Suprapubic skin (tissue), 4 donors: ENCODE results near the gene RSRC2. TPM values are rescaled to one million over a fixed set of nuclear protein-coding genes. Genes with fewer than 3 reads are reported as not detected.
A peak's percentile ranks its signal among the peaks of the same experiment; 100 is the strongest.
"Not testable (repeated sequence)": the region's sequence is repeated elsewhere in the genome, so short reads cannot be mapped to it uniquely, and the experiment has no call there.

Source experiments
- DNase-seq, 2 donors: peaks; one replicate each; pipeline ENCODE4 v3.0.0-alpha.2; 2019; ENCODE audit warnings: low spot score in 2 of 2
- H3K27ac ChIP-seq: fragments of 200-600 bp; sonication (generic); one replicate; pipeline ENCODE4 v1.5.1; 2019
- H3K27me3 ChIP-seq: fragments of 200-600 bp; sonication (generic); one replicate; pipeline ENCODE4 v1.5.1; 2019
- H3K36me3 ChIP-seq: fragments of 200-600 bp; sonication (generic); one replicate; pipeline ENCODE4 v1.5.1; 2019
- H3K4me1 ChIP-seq: fragments of 200-600 bp; sonication (generic); one replicate; pipeline ENCODE4 v1.5.1; 2019
- H3K4me3 ChIP-seq: fragments of 200-600 bp; sonication (generic); one replicate; pipeline ENCODE4 v1.5.1; 2019; ENCODE audit warnings: mild to moderate bottlenecking
- H3K9me3 ChIP-seq: fragments of 200-600 bp; sonication (generic); one replicate; pipeline ENCODE4 v1.5.1; 2019
- CTCF ChIP-seq, 2 donors: fragments of 200-600 bp in 1 of 2; fragments of 450-650 bp in 1 of 2; sonication (generic) in 1 of 2; IDR thresholded peaks; one replicate each; pipeline ENCODE4 v1.5.1; 2016 to 2019; ENCODE audit warnings: antibody characterized with exemption in 2 of 2, mild to moderate bottlenecking in 1 of 2, moderate library complexity in 1 of 2
- EP300 ChIP-seq: sonication (generic); formaldehyde crosslinking; IDR thresholded peaks from one replicate; pipeline ENCODE4 v1.6.1; 2017; ENCODE audit warnings: antibody characterized with exemption
- POLR2A ChIP-seq, 2 donors: fragments of 450-650 bp; IDR thresholded peaks; one replicate each; pipeline ENCODE4 v1.6.1; 2017; ENCODE audit warnings: antibody characterized with exemption in 2 of 2, mild to moderate bottlenecking in 2 of 2, moderate library complexity in 2 of 2
- POLR2AphosphoS5 ChIP-seq, 3 donors: sonication (generic); formaldehyde crosslinking; IDR thresholded peaks; one replicate each; pipeline ENCODE4 v1.6.1; 2017; ENCODE audit warnings: antibody characterized with exemption in 3 of 3
- WGBS: methylation state at CpG from one replicate; pipeline ENCODE4 v1.1.5; 2018; 5-methylcytosine and 5-hydroxymethylcytosine counted together
- total RNA-seq, 4 donors: library from RNA; depleted of rRNA; stranded (reverse); fragments of >200 nt; gene quantifications; one replicate each; pipeline ENCODE4 v1.1.0, GENCODE V29; 2016

Gene RSRC2
- total RNA-seq, 4 donors from 2014 or later: 46.7 to 155 (median 53.5) TPM

GRCh38 chr12:122471324-122472226, 55.2 kb downstream of the RSRC2 start:
- Histone ChIP-seq H3K27me3 (no peaks in the 10 kb centered on the region), H3K4me1 (peaks cover 9% of the 10 kb centered on the region), H3K36me3 (peaks cover 40% of the 10 kb centered on the region), H3K9me3 (no peaks in the 10 kb centered on the region), H3K4me3 (no peak overlapping the region), H3K27ac (peak overlapping the region; percentile 80)
- DNase-seq: no peak
- 30% methylated on average over 3 of the region's 3 CpGs for WGBS
- no peak for TF ChIP-seq EP300
- peak; percentile 73 to 93 for TF ChIP-seq CTCF (IDR thresholded peaks at IDR 0.05)

GRCh38 chr12:122470576-122470975, 56.2 kb downstream of the RSRC2 start:
- H3K9me3 ChIP-seq, H3K4me3 ChIP-seq, H3K4me1 ChIP-seq, H3K27me3 ChIP-seq: not testable (repeated sequence)
- Histone ChIP-seq H3K27ac (peak overlapping the region; percentile 80), H3K36me3 (peaks cover 30% of the 10 kb centered on the region)
- peak in 1 of 2 donors; percentile 67 for DNase-seq
- WGBS: 94% methylated on average over 7 of the region's 7 CpGs

- H3K4me1 ChIP-seq, H3K9me3 ChIP-seq, H3K4me3 ChIP-seq, H3K27ac ChIP-seq, H3K27me3 ChIP-seq: not testable (repeated sequence)
- WGBS: 77% methylated on average over 6 of the region's 6 CpGs
- H3K36me3 ChIP-seq: peaks cover 22% of the 10 kb centered on the region
- peak in 1 of 2 donors; percentile 55 for DNase-seq
Observed at GRCh38 chr12:122469856-122470255, 56.9 kb downstream of the RSRC2 start.

- WGBS: 45% methylated on average over 4 of the region's 4 CpGs
- no peaks in the 10 kb centered on the region for H3K27me3 ChIP-seq
- no peaks in the 10 kb centered on the region for H3K9me3 ChIP-seq
- peaks cover 5% of the 10 kb centered on the region for H3K36me3 ChIP-seq
- peaks cover 17% of the 10 kb centered on the region for H3K4me1 ChIP-seq
- no peak overlapping the region for H3K4me3 ChIP-seq
- no peak for DNase-seq
- TF ChIP-seq EP300 (no peak), POLR2AphosphoS5 (IDR thresholded peaks at IDR 0.05) (peak in 1 of 3 donors; percentile 60), POLR2A (IDR thresholded peaks at IDR 0.05) (no peak), CTCF (IDR thresholded peaks at IDR 0.05) (no peak)
- H3K27ac ChIP-seq: peak overlapping the region; percentile 73
Observed at GRCh38 chr12:122467983-122468382, 58.8 kb downstream of the RSRC2 start.

GRCh38 chr12:122464317-122465042, 62.3 kb downstream of the RSRC2 start:
- not testable (repeated sequence) for H3K36me3 ChIP-seq, H3K27me3 ChIP-seq, H3K9me3 ChIP-seq, H3K4me3 ChIP-seq, H3K4me1 ChIP-seq
- DNase-seq: peak; percentile 76 to 77
- WGBS: 72% methylated on average over 17 of the region's 17 CpGs
- peak overlapping the region; percentile 76 for H3K27ac ChIP-seq
- peak; percentile 69 to 94 (median 82) for TF ChIP-seq POLR2AphosphoS5 (IDR thresholded peaks at IDR 0.05)
- peak; percentile 72 for TF ChIP-seq EP300

GRCh38 chr12:122460641-122461040, 66.1 kb downstream of the RSRC2 start:
- WGBS: 81% methylated on average over 2 of the region's 2 CpGs
- TF ChIP-seq POLR2AphosphoS5 (IDR thresholded peaks at IDR 0.05): no peak
- TF ChIP-seq EP300: no peak
- no peak for TF ChIP-seq CTCF (IDR thresholded peaks at IDR 0.05)
- no peak for TF ChIP-seq POLR2A (IDR thresholded peaks at IDR 0.05)
- Histone ChIP-seq H3K4me1 (peaks cover 8% of the 10 kb centered on the region), H3K4me3 (no peak overlapping the region), H3K9me3 (no peaks in the 10 kb centered on the region), H3K27me3 (no peaks in the 10 kb centered on the region), H3K36me3 (no peaks in the 10 kb centered on the region), H3K27ac (no peak overlapping the region)
- DNase-seq: peak in 1 of 2 donors; percentile 40
